Activated T-cell treated with anti-CD3 and anti-CD28 coated beads, Interleukin-2, amount 50 U/mL, for 1 hour (primary cell): ENCODE results near the gene MCTP1.

Experiments used
- DNase-seq: peaks from one replicate; pipeline ENCODE4 v3.0.0-alpha.2; 2020

Gene MCTP1

DNA sequence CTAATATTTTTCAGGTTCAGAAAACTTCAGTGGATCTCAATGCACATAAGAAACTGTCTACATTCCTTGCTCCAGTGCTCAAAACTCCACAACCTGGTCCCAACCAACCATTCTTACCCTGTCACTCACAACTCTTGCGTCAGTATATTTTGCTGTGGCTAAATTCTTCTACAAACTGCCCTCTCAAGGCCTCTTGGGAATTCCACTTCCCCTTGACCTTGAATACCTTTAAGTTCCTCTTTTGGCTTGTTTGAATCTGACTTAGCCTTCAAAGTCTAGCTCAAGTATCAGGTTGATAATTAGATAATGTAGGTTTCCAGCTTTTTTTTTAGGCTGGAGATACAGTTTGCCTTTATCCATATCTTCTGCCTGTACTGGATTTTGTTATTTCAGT, 538.2 kb downstream of the MCTP1 start:
- DNase-seq, result no peak

DNA sequence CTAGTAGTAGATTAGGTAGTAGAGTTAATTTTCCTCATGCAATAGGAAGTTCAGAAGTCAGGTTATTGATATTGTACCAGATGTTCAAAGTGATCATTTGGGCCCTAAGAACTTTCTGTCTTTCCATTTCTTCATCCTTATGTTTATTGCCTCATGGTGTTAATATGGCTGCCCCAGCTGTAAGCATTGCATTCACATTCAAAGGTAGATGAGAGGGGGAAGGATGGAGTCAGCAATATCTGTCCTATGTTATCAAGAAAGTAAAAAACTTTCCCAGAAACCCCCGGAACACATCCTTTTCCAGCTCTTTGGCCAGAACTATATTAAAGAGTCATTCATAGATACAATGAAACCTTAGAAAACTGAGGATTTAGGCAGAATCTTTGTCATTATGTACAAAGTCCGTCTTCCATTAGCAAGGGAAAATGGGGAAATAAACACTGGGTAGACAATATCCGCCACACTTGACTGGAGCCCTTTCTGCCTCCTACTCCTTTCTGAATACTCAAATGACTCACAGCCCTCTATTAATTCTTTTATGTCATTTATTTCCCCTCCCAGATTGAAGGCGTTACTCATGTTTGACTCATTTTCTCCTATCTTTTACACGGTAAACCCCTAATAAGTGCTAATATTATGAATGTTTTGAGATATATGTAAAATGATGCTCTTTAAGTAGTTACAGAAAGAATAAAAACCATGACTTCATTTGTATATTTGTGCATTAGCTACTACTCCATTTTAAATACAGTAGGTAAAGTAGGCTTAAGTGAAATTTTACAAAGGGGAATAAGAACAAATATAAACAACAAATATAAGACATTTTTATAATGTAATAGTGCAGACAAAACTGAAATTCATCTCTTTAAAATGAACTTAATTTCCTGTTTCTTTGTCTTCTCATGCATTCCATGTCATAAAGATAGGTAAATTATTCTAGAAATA, 538.8 kb downstream of the MCTP1 start:
- no peak for DNase-seq

GRCh38 chr5:94744906-94745305, 540.0 kb downstream of the MCTP1 start:
- DNase-seq, result no peak

DNA sequence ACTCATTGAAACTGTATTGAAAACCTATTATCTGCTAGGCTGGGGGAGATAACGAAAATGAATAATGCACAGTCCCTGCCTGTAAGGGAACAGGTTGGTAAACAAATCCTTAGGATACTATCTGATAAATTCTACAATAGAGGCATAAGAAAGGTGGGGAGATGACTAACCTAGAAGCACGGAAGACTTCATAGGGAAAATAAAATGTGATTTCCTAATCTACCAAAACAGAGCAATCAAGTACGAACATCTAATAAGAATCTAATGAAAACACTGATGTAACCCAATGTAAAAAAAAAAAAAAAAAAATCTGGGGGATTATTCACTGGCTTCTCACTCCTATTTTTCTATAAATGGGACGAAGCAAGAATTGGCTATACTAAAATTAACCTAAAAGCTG, 542.0 kb downstream of the MCTP1 start:
- no peak for DNase-seq

GRCh38 chr5:94740286-94740685, 544.6 kb downstream of the MCTP1 start:
- no peak for DNase-seq

DNA sequence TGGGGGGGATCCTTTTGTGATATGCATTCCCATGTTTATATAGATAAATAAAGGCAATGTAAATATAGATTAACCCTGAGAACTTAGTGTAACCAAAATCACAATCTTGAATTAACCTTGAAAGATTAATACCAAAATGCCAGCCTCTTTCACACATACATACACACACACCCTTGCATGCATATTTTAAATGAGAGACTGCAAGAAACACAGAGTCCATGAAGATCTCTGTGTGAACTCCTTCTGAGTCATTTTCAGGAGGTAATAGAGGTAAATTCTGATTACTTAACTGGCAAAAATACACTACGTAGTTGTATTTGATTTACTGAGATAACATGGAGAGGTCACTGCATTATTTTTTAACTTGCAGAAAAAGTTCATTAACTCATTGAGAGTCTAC, 548.4 kb downstream of the MCTP1 start:
- DNase-seq, result no peak

DNA sequence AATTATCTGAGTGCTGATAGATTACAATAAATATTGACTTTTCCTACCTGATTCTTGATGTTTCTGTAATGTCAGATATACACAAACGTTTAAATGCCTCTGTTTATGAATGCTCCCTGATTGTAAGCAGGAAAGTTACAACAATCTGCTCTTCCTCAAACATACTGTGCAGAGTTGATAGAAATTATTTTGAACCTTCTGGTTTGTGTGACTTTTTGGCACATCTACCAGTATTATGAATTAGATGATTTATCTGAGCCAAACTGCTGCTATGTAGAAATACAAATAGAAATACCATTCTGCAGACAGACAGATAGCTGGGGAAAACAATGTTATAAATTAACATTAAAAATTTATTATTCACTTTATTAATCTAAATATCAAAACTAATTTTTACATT, 553.4 kb downstream of the MCTP1 start:
- no peak for DNase-seq

DNA sequence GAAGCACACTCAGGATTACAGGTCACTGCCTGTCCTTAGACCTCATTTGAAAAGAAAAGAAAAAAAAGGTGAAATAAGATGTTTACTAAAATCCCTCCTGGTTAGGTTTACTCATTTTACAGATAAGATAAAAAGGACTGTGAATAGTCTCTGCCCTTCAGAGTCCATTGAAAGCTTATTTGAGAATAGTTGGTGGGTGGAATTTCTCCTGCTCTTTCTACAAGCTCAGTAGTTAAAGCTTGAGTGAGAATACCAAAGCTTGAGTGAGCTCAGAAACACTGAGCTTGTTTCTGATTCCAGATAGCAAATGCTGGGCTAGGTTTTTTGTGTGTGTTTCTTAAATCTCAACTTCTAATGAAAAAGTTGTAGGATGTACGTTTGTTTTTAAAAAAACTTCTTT, 559.8 kb downstream of the MCTP1 start:
- DNase-seq, result no peak

DNA sequence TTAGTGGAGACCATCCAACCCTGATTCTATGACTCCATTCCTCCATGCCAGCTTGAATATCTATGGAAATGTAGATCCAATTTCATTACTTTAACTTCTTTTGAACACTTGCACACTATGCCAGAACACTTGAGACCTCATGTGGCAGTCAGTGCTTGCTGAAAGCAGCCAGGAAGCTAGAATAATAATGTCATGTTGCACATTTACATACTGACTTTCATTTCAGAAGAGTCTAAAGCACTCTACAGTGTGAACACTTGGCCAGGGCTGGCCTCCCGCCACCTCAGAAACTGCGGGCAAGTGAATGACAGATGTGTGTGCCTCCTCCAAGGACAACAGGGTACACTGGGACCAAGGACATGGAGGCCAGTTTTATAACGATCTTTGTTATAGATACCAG, 569.1 kb downstream of the MCTP1 start:
- DNase-seq, result no peak

- DNase-seq, result no peak
These were observed 573.1 kb downstream of the MCTP1 start for GRCh38 chr5:94711785-94712184.

DNA sequence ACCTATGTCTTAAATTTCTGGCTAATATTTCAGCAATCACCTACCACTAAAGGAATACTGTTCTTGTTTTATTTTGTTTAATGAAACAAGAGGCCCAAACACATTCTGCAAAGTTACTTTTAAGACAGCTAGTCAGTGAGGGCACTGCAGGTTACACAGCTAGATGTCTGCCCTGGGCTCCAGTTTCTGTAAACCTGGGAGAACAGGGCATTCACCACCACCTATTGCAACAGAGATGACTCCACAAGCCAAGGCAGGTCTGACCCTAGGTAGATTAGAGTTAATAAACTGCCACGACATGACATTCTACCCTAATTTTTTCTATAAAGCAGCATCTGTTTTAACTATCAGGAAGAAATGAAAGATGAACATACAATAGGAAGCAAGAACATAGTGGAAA, 575.6 kb downstream of the MCTP1 start:
- no peak for DNase-seq

GRCh38 chr5:94707359-94707758, 577.5 kb downstream of the MCTP1 start:
- DNase-seq, result no peak

- DNase-seq, result no peak
These were observed 579.5 kb downstream of the MCTP1 start for GRCh38 chr5:94705427-94705826.

DNA sequence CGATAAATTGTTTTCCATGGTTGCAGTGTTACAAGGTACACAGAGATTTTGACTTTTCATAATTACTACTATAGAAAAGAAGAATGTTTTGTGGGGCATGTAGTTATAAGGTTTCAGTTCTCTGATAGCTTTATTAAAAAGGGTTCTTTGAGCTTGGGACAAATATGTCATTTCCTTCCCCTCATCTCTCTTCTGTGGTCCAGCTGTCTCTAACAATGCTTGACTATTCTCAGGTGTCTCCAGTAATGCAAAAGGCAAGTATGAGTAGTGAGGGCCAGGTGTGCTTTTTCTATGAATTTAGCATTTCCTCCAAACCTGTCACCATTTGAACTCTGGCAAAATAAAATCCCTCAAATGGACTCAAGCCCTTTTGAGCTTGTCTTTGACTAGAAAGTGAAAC, 582.2 kb downstream of the MCTP1 start:
- no peak for DNase-seq

DNA sequence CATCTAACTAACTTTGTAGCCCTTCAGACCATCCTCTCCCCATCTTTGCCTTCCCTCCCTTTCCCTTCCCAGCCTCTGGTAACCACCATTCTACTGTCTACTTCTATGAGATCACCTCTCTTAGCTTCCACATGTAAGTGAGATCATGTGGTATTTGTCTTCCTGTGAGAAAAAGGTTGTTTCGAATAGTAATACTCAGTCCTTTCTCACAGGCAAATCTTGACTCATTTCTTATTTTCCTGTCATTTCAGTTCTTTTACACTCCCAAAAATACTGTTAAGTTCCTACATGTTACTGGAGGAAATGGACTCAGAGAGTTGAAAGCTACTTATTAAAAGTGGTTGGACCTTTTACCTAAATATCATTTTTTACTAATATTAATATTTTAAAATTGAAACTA, 584.3 kb downstream of the MCTP1 start:
- DNase-seq, result no peak

DNA sequence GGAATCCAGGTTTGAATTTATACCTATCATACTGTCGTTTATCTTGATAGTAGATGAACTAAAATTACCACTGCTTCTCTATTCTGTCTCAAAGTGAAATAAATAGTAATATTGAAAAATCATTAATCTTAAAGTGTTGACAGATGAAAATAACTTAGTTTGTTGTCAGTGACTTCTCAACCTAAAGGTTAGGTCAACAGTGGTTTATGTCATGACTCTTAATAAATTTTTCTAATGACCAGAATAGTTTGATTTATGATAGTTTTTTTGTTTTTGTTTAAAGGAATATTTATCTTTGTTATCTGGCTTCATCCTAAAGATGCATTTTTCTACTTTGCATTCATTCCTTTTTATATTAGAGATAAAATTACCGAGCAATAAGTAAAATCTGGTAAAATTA, 585.3 kb downstream of the MCTP1 start:
- no peak for DNase-seq

- DNase-seq, result no peak
These were observed 586.7 kb downstream of the MCTP1 start for GRCh38 chr5:94698197-94698596.

DNA sequence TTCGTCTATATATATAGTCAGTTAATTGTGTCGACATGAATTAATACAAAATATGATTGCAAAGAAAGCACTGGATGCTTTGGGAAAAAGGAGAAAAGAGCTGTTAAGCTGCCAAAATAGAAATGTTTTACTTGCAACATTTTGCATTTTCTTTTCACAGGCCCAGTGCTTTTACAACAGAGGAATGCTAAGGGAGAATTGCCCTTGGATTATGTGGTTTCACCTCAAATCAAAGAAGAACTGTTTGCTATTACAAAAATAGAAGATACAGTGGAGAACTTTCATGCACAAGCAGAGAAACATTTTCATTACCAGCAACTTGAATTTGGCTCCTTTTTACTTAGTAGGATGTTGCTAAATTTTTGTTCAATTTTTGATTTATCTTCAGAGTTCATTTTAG, 590.2 kb downstream of the MCTP1 start:
- DNase-seq, result no peak

GRCh38 chr5:94693845-94694370, 591.0 kb downstream of the MCTP1 start:
- no peak for DNase-seq

GRCh38 chr5:94693043-94693822, 591.7 kb downstream of the MCTP1 start:
- DNase-seq, result no peak

- DNase-seq, result no peak
These were observed 592.3 kb downstream of the MCTP1 start for GRCh38 chr5:94692581-94692980.

- no peak for DNase-seq
These were observed 592.9 kb downstream of the MCTP1 start for GRCh38 chr5:94691949-94692348.

DNA sequence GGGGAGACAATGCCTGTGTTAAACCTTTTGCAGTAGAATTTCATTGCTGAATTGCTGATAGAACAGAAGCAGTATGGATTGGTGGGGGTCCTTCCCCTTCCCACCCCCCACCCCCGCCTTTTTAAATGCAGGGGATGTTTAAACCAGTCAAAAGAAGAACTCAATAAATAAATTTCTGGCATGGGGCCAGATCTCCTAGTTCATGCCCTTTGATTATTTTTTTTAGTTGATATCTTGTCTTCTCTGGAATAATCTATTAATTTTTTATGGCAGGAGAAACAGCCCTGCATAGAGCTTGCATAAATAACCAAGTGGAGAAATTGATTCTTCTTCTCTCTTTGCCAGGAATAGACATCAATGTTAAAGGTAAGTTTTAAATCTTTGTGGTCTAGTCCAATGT, 593.6 kb downstream of the MCTP1 start:
- DNase-seq, result no peak

DNA sequence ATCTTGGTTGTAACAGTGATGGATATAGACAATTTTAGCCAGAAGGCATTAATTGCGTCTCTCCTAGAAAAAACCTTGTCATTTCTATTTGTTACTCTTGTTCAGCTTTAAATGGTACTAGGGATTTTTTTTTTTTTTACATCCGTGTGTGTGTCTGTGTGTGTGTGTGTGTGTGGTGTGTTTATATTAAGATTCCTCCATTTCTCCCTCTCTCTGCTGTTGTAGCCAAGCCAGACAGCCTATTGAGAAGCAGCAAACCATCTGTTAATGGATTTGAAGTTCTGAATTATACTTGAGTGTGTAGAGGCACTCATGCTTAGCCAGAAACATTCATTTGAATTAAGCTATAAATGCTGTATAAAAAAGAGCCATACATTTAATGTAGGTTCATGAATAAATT, 594.1 kb downstream of the MCTP1 start:
- no peak for DNase-seq
